Nephron progenitor cell (in vitro differentiated cells): ENCODE measurements around the gene CHRD.
A peak's percentile ranks its signal among the peaks of the same experiment; 100 is the strongest.

ENCODE experiments used
- DNase-seq: peaks from one replicate; pipeline ENCODE4 v3.0.0; 2021
- H3K27ac Mint-ChIP-seq: 2 replicates; pipeline ENCODE4 v1.8.0; 2021; ENCODE audit warnings: mild to moderate bottlenecking, moderate library complexity, mixed read lengths
- H3K27me3 Mint-ChIP-seq: 2 replicates; pipeline ENCODE4 v1.8.0; 2021; ENCODE audit warnings: mild to moderate bottlenecking, low read depth, mixed read lengths; ENCODE audit not compliant: poor library complexity
- H3K36me3 Mint-ChIP-seq: 2 replicates; pipeline ENCODE4 v1.8.0; 2021; ENCODE audit warnings: low read depth, mixed read lengths
- H3K4me1 Mint-ChIP-seq: 2 replicates; pipeline ENCODE4 v1.8.0; 2021; ENCODE audit warnings: mixed read lengths
- H3K4me3 Mint-ChIP-seq: 2 replicates; pipeline ENCODE4 v1.8.0; 2021; ENCODE audit warnings: mild to moderate bottlenecking, moderate library complexity, mixed read lengths
- H3K9me3 Mint-ChIP-seq: 2 replicates; pipeline ENCODE4 v1.8.0; 2021; ENCODE audit warnings: mild to moderate bottlenecking, moderate library complexity, mixed read lengths
- CTCF ChIP-seq: fragments of 200-600 bp; sonication (generic); IDR thresholded peaks from 2 replicates; pipeline ENCODE4 v1.5.0; 2021; ENCODE audit warnings: antibody characterized with exemption

Gene CHRD

GRCh38 chr3:184409946-184410500 lies 30.2 kb downstream of the CHRD start:
- no peak overlapping the region for H3K27ac Mint-ChIP-seq
- H3K9me3 Mint-ChIP-seq: no peaks in the 10 kb centered on the region
- H3K36me3 Mint-ChIP-seq: no peaks in the 10 kb centered on the region
- peaks cover 5% of the 10 kb centered on the region for H3K4me1 Mint-ChIP-seq
- DNase-seq: no peak
- TF ChIP-seq CTCF: no peak
- no peak overlapping the region for H3K4me3 Mint-ChIP-seq
- H3K27me3 Mint-ChIP-seq: peaks cover 14% of the 10 kb centered on the region

GRCh38 chr3:184414418-184415202 lies 34.8 kb downstream of the CHRD start:
- no peaks in the 10 kb centered on the region for H3K9me3 Mint-ChIP-seq
- TF ChIP-seq CTCF: no peak
- no peaks in the 10 kb centered on the region for H3K36me3 Mint-ChIP-seq
- no peak overlapping the region for H3K4me3 Mint-ChIP-seq
- H3K4me1 Mint-ChIP-seq: peaks cover 7% of the 10 kb centered on the region
- DNase-seq: no peak
- H3K27ac Mint-ChIP-seq: no peak overlapping the region
- H3K27me3 Mint-ChIP-seq: peaks cover 8% of the 10 kb centered on the region

- Mint-ChIP-seq H3K4me3 (no peak overlapping the region), H3K27ac (no peak overlapping the region), H3K4me1 (peaks cover 7% of the 10 kb centered on the region), H3K9me3 (no peaks in the 10 kb centered on the region), H3K27me3 (peaks cover 5% of the 10 kb centered on the region), H3K36me3 (no peaks in the 10 kb centered on the region)
- DNase-seq: no peak
- no peak for TF ChIP-seq CTCF
Observed at GRCh38 chr3:184415203-184415490, 35.3 kb downstream of the CHRD start.

GRCh38 chr3:184417619-184418327 lies 37.9 kb downstream of the CHRD start:
- peak; percentile 70 for DNase-seq
- Mint-ChIP-seq H3K27ac (no peak overlapping the region), H3K27me3 (peaks cover 8% of the 10 kb centered on the region), H3K9me3 (peaks cover 8% of the 10 kb centered on the region), H3K36me3 (no peaks in the 10 kb centered on the region), H3K4me3 (no peak overlapping the region), H3K4me1 (peaks cover 7% of the 10 kb centered on the region)
- TF ChIP-seq CTCF: peak; percentile 87

- DNase-seq: no peak
- Mint-ChIP-seq H3K4me3 (no peak overlapping the region), H3K27ac (no peak overlapping the region), H3K36me3 (no peaks in the 10 kb centered on the region), H3K27me3 (peaks cover 15% of the 10 kb centered on the region), H3K4me1 (peaks cover 7% of the 10 kb centered on the region), H3K9me3 (peaks cover 19% of the 10 kb centered on the region)
- no peak for TF ChIP-seq CTCF
Observed at GRCh38 chr3:184419171-184419570, 39.3 kb downstream of the CHRD start.
